HG02588 (cell line): ENCODE results near the gene MMP2.

Experiments
- ATAC-seq: cut with Tn5 transposase; IDR thresholded peaks from one replicate; pipeline ENCODE4 v1.9.1; 2021; ENCODE audit warnings: mild to moderate bottlenecking, moderate library complexity; ENCODE audit not compliant: unreplicated experiment

The MMP2 gene

GRCh38 chr16:55478827-55479429 lies at the start of gene MMP2:
Gene MMP2, plus strand, starts transcription at chr16:55479198. Its CDS starts 282 bp downstream, at chr16:55479480.
- no peak for ATAC-seq

DNA sequence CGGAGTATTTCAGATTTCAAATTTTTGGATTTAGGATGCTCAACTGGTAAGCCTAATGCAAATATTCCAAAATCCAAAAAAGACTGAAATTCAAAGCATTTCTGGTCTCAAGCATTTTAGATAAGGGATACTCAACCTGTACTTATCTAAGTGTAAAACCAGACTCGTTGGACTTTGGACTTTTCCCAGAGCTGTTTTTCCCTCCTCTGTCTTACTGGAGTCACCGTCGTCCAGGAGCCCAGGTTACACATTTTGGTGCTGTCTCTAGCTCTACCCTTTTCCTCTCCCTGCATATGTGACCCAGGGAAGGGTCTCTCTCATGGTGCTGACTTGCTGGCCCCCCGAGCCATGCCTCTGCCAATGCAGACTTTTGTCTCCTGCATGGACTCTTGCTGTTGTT lies 46.0 kb upstream of the MMP2 start:
- ATAC-seq, result no peak

GRCh38 chr16:55433535-55433934 lies 45.5 kb upstream of the MMP2 start:
- ATAC-seq, result no peak

- ATAC-seq, result no peak
These were observed 45.0 kb upstream of the MMP2 start for GRCh38 chr16:55434000-55434399.

DNA sequence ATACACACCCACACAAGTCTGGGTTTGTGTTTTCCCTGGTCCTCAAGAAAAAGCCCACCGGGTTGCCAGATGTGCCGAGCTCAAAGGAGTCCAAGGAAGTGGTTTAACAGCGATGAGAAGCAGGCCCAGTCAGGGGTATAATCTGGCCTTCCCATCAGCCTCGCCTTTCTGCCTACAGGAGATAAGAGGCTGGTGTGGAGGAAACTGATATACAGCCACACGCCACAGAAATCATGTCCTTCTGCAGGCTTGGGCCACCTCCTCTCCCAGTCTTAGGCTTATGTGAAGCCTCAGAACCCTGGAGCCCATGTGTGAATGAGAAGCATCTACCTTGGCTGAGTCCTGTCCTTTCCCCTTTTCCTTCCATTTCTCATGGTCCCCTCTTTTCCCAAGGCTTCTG lies 43.6 kb upstream of the MMP2 start:
- no peak for ATAC-seq

GRCh38 chr16:55436587-55436986 lies 42.4 kb upstream of the MMP2 start:
- no peak for ATAC-seq

DNA sequence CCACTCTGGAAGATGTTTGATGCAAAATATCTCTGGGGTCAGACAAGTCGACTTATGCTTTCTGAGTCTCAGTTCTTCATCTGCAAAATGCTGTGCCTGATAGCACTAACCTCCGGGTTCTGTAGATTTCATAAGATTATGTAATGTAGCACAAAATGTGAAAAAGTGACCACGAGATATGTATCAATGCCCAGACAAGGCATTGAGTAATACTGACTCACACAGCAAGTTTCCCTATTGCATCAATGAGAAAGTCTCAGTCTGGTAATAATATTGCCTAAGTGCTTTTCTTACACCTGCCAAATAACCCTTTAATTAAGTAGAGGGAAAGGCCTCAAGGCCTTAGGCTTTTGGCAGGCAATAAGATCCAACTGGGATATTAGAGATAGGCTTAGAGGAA lies 41.4 kb upstream of the MMP2 start:
- ATAC-seq, result no peak

GRCh38 chr16:55438281-55438680 lies 40.7 kb upstream of the MMP2 start:
- no peak for ATAC-seq

DNA sequence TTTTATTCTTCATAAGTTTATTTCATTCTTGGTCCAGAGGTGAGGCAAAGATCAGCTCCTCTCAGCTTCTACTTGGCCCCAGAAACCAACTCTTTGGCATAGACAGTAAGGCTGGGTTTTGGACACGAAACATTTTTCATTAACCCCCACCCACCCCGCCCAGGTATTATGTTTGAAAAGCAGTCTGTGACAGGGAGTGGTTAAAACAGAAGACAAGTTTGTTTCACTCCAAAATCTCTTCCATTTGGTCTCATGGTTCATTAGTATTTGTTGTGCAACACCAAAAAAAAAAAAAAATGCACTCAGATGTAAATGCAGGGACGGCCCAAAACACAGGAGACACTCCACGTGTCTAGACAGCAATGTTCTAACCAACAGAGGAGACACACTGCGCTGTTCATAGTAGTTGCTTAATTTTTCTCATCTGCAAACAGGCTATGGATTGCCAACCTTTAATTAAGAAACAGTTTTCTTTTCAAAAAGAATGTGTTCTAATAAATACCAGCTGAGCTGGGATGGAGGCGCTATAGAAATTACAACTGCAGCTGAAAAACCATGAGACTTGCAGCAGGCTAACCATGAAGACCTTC lies 39.8 kb upstream of the MMP2 start:
- ATAC-seq, result no peak

DNA sequence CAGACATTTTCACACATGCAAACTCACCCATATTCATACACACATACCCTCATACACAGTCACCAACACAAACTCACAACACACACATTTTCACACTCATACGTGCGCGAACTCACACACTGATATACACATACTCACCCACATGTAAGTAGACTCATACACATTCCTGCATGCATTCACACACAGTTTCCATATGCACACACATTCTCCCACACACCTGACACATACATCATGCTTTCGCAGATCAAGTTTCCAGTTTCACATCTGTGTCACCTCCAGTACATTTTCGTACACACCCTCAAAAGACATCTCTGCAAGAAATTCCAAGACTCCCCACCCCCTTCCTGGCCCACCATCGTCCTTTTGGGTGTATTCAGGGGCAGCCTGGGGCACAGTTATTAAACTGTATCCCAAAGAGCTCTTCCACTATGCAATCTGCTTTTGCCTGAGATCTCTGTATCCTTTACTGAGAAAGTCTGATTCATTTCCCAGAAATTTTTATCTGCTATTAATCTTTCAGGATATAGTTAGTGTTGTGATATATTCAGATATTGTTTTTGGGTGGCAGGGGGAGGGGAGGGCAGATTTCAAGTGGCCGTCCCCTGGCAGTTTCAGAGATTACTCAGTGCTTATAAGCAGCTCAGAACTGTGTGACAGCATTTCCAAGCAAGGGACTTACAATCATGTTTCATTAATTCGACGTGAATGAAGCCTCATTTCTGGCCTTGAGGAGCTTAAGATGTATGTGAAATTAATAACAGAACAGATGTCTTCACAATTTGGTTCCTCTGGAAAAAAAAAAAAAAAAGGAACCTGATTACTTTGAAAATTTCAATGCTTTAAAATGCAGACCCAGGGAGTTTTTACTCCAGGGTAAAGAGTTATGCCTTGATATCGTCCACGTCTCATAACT lies 35.3 kb upstream of the MMP2 start:
- no peak for ATAC-seq

GRCh38 chr16:55444754-55445485 lies 34.1 kb upstream of the MMP2 start:
- peak; percentile 63 for ATAC-seq

DNA sequence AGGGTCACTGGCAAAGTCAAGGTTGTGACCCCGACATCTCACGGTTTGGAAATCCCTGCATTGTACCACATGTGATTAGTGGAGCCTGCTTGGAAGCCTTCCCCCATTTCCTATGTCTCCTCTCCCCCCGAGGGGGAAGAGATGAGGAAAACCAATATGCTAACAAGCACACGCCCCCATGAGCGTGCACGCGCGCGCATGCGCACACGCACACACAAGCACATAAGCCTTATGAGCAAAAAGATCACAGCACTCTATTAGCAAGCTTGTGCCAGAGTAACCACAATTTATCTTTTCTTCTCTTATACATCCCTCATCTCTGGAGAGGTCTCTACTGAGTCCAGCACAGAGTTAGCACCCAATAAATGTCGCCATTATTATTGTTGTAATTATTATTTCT lies 31.8 kb upstream of the MMP2 start:
- no peak for ATAC-seq

GRCh38 chr16:55452996-55453395 lies 26.0 kb upstream of the MMP2 start:
- ATAC-seq, result no peak

- no peak for ATAC-seq
These were observed 25.1 kb upstream of the MMP2 start for GRCh38 chr16:55453909-55454308.

- ATAC-seq, result no peak
These were observed 24.1 kb upstream of the MMP2 start for GRCh38 chr16:55454861-55455260.

DNA sequence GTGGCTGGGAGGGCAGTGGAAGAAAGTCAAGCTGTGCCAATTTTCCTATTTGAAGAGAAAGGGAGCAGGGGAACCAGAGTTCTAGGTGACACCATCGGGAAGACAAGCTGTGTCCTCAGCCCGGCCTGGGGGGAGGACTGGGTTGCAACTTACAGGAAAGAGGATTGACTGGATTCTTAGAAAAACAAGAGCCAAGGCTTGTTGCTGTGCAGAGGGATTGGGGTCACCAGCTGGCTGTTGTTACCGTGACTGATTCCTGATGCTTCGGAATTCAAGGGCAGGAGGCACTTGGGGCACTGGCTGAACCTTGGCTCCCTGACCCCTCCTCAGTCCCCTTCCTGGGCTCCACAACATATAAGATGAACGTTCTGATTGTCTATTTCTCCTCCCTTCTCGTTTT lies 16.8 kb upstream of the MMP2 start:
- ATAC-seq, result no peak

GRCh38 chr16:55464375-55464774 lies 14.6 kb upstream of the MMP2 start:
- no peak for ATAC-seq

GRCh38 chr16:55465077-55465896 lies 13.7 kb upstream of the MMP2 start:
- ATAC-seq, result peak; percentile 96

- ATAC-seq, result no peak
These were observed 12.8 kb upstream of the MMP2 start for GRCh38 chr16:55466209-55466608.

GRCh38 chr16:55467898-55468297 lies 11.1 kb upstream of the MMP2 start:
- ATAC-seq, result no peak
